Measurements from ENCODE around the gene POLR1B.
"Not testable (repeated sequence)": the region's sequence is repeated elsewhere in the genome, so short reads cannot be mapped to it uniquely, and the experiment has no call there.

POLR1B gene

DNA sequence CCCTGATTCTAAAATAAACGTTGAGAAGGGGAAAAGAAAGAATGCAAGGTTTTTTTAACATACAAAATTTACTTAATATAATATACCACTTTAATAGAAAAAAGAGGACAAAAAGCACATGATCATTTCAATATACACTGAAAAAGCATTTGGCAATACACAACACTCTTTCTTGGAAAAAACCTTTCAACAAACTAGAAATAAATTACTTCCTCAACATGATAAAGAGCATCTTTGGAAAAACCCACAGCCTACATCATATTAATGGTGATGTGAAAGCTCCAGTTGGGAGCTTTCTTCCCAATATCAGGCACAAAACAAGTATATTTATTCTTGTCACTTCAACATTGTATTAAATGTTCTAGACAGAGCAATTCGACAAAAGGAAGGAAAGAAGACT is 3.0 kb upstream of the POLR1B start:
- DNase-seq (ENCODE audit: low spot score), result no peak
- no peak for FAIRE-seq

DNA sequence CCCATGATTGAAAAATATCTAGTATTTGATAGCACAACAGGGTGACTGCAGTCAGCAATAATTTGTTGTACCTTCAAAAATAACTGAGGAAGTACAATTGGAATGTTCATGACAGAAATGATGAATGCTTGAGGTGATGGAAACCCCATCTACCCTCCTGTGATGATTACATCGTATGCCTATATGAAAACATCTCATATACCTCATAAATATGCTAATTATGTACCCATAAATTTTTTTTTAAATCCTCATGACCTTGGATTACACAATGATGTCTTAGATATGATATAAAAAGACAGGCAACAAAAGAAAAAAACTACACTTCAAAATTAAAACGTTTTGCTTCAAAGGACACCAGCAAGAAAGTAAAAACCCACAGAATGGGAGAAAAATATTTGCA is 1.4 kb upstream of the POLR1B start:
- FAIRE-seq, result no peak
- DNase-seq (ENCODE audit: low spot score), result no peak

DNA sequence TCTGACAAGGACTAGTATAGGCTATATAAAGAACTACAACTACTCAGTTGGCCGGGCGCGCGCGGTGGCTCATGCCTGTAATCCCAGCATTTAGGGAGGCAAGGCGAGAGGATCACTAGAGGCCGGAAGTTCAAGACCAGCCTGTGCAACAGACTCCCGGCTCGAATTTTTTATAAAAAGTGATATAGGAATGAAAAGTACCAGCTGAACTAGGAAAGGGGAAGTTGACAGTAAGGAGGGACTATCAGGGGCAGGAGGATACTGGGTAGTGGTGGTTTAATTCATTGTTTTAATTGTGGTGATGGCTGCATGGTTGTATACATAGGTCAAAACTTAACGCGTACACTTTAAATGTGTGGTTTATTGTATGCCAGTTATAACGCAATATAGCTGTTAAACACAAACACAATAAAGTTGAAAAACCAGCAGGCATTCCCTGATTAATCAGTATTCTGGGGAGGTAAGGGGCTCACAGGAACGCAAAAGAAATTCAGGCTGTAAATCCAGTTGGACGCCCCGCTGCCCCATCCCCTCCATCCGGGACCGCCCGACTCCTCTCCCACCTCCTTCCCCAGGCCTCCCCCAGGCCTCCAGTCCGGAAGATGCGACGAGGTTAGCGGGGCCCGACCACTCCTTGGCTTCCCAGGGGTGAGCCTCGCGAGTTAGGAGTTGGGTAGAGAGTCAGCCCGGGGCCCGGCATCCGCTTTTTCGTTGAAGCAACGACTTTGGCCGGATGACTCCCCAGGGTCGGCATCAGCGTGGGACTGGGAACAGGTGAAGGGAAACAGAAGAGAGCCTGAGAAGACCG is 746 bp upstream of the POLR1B start:
- DNase-seq (ENCODE audit: low spot score) (peak; percentile 22), FAIRE-seq (no peak)

DNA sequence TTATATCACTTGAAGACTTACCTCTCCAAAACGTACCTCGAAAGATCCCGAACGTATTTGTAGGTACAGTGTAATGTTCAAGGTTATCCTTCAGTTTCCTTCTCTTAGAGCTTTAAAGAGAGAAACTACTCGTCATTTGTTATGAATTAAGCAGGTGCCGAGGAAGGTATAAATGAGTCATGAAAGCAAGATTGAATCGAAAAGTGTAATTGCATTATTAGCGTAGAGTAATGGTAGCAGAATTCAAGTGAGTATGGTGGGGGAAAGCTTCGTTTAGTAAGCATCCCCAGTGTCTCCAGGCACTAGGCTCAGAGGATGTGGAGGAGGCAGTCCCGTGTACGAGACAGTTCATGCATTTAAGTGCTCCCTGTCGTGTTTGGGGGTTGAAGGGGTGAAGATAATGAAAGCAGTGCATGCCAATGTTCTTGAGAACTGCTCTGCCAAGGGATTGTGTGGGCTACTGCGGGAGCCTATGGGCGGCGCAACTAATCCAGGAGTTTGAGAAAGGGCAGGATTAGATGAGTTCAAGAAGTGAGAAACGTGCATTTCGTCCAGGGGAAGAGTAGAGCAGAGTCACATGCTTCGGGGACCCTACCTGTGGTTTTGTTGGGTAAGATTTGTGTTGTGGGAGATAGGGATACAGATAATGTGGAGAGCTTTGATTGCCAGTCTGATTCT is 858 bp downstream of the POLR1B start:
- FAIRE-seq (no peak), DNase-seq (ENCODE audit: low spot score) (no peak)

DNA sequence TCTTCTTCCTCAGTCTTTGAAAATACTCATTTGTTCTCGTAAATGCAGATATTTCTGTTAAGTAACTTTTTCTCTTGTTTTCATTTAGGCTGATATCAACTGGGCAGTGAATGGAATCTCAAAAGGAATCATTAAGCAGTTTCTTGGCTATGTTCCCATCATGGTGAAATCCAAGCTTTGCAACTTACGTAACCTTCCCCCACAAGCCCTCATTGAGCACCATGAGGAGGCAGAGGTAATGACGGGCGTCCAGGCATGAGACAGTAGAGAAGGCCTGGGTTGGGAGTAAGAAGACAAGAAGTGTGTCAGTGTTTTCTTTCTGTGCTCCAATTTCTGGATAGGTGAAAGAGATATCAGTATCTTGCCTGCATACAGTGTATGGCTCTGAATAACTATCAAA is 5.1 kb downstream of the POLR1B start:
- DNase-seq (ENCODE audit: low spot score), result peak; percentile 60
- FAIRE-seq, result peak; percentile 81

DNA sequence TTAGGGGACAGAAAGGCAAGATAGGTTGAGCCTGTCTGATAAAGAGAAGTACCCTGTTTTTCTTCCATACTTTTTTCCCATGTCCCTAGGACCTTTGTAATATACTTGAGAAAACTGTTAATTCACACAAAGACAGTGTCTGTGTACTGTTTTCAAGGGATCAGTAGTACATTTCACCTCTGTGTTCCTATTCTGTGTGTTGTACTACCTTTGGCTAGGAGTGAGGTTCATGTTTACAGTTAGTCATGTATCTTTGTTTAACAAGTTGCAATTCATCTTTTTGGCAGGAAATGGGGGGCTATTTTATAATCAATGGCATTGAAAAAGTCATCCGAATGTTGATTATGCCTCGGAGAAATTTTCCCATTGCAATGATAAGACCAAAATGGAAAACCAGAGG is 6.7 kb downstream of the POLR1B start:
- DNase-seq (ENCODE audit: low spot score) (no peak), FAIRE-seq (no peak)

DNA sequence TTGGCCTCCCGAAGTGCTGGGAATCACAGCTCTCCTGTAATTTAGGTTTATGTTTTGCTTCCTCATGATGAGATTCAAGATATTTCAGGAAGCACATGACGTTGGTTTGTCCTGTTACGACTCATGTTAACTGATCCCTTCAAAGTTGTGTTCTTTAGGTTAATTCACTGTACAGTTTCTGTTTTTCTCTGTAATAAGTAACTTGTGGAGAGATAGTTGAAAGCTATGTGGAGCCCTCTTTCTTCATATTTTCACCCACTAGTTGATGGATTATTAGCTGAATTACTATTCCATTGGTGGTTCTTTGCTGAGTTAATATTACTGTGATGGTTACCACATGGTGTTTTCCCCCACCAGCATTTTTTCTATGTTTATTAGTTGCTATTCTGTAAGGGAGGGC is 23.8 kb downstream of the POLR1B start:
- FAIRE-seq, result peak; percentile 49
- DNase-seq (ENCODE audit: low spot score), result peak; percentile 22

DNA sequence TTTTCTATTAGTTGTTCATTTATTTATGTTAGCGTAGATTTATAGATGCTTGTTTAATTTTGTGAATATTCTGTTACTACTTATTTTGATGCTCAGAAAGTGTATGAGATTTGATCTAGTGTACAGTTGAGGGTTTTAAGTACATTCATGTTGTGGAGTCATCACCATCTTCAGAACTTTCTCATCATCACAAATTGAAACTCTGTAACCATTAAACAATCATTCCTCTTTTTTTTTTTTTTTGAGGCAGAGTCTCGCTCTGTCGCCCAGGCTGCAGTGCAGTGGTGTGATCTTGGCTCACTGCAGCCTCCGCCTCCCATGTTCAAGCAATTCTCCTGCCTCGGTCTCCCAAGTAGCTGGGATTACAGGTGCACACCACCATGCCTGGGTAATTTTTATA is 24.2 kb downstream of the POLR1B start:
- not testable (repeated sequence) for FAIRE-seq; DNase-seq (ENCODE audit: low spot score)

DNA sequence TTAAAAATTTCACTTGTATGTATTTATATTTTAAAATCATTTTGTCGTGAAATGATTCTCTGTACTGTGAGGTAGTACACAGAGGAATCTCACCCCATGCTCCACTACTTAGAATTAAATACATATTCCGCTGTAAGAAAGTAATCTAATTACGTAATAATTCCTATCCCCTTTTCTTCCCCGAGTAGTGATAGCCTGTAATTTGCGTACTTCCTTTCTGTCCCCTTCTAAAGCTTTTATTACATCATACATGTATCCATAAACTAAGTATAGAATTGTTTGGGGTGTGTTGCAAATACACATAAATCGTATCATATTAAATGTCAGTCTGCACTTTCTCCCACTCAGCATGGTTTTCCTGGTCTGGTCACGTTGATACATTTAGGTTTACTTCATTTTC is 29.7 kb downstream of the POLR1B start:
- no peak for FAIRE-seq

DNA sequence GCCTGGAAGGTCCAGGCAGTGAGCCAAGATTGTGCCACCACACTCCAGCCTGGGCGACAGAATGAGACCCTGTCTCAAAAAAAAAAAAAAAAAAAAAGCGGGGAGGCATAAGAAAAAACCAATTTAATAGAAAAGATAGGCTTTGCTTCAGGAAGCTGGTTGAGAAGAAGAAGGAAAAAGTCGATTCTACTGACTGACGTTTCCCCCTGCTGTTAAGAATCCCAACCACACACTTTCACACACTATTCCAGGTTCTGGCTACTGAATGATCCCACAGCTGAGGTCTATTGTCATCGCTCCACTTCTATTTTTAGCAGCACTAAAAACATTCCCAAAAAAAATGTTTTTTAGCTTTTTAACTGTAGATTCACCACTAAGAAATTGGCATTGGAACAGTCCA is 35.5 kb downstream of the POLR1B start:
- FAIRE-seq (no peak), DNase-seq (ENCODE audit: low spot score) (no peak)

More for the DNA sequence above, 29.7 kb downstream of the POLR1B start:
- DNase-seq (ENCODE audit: low spot score), result no peak

DNA sequence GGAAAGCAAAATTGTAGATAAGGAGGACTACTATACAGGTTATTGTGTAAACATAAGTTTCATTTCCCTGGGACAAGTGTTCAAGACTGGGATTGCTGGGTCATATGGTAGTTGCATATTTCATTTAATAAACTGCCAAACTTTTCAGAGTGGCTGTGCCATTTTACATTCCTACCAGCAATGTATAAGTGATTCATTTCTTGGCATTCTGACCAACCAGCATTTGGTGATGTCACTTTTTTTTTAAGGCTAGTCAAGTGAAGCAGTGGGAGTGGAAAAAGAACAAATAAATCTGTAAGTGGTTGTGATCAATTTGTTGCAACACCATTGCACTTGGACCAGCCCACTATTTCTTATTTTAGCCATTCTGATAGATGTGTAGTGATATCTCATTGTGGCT is 37.0 kb downstream of the POLR1B start:
- peak; percentile 70 for DNase-seq (ENCODE audit: low spot score)
- peak; percentile 83 for FAIRE-seq

DNA sequence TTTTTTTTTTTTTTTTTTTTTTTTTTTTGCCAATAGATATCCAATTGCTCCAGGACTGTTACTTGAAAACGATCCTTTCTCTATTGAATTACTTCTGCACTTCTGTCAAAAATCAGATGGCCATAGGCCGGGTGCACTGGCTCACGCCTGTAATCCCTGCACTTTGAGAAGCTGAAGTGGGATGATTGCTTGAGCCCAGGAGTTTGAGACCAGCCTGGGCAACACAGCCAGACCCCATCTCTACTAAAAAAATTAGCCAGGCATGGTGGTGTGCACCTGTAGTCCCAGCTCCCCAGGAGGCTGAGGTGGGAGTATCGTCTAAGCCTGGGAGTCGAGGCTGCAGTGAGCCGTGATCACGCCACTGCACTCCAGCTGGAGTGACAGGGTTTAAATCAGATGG is 37.8 kb downstream of the POLR1B start:
- DNase-seq (ENCODE audit: low spot score), result no peak
- no peak for FAIRE-seq

DNA sequence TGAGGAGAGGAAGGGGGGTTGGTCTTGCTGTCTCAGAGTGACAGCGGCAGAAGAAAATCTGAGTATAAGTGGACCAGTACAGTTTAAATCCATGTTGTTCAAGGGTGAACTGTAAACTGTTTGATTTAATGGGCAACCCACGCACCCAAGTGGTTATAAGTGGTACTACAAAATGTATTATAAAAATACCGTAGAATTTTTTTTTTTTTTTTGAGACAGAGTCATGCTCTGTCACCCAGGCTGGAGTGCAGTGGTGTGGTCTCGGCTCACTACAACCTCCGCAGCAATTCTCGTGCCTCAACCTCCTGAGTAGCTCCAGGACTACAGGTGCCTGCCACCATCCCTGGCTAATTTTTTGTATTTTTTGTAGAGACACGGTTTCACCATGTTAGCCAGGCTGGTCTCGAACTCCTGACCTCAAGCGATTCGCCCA is 40.1 kb downstream of the POLR1B start:
- peak; percentile 70 for FAIRE-seq
- DNase-seq (ENCODE audit: low spot score), result peak; percentile 67

DNA sequence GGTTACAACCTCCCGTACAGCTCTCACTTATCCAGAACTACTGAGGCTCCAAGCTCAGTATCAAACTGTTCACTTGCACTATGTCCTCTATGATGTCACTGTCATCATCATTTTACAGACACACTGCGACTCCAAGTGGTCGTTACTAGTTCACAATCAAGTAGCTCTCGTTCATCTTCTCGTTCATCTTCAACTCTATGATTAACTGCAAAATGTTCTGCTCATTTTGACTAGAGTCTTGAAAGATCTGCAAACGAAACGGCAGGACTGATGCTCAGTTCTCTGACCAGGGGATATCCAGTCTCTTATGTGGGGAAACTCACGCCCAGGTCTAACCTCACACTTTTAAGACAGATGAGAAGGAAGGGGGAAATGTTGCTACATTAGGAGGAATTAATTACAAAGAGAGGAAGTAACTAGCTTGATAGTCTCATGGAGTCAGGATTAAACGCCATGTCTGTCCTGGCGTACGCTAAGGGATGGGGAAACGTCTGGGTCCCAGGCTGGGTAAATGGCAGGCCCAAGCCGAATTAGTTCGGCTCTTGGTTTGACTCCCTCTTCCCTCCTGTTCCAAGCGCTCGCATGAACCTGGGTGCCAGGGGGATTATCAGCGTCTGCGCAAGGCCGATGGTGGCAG is 41.4 kb downstream of the POLR1B start:
- FAIRE-seq (no peak), DNase-seq (ENCODE audit: low spot score) (peak; percentile 47)

DNA sequence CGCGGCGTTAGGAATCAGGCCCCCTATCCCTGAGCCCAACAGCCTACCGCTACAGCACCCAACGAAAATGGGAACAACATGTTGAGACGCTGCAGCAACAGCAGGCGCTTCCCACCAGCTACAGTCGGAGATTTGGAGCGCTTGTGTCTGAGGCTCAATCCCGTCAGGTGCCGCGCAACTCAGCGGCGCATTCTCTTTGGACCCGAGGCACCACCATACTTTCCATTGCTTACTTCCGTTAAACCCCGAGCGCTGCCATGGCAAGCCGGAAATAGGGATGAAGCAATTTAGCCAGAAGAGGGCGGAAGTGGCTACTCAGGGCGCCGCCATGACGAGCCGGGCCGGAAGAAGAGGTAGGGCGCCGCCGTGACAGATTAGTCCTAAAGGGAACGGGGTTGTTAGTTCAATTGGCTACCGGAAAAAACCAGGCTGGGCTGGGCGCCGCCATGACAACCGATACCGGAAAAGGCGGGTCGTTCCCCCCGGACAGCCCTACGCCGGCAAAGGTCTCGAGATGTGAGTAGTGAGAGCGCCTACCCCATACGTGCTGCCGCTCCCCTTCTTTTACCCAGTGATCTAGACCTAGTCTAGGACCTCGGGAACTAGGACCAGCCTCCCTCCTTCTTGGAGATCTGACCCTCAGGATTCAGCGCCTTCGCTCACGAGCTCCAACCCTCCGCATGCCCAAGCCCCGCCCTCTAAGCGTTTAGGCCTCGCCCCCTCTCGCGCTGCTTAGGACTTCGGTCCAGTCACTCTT is 42.0 kb downstream of the POLR1B start, which contains the start of gene CHCHD5:
Gene CHCHD5 (plus strand): TSS at position 476 of the 757 bp plus-strand sequence. CDS start 39 bp downstream, at position 515.
- peak; percentile 79 for FAIRE-seq

DNA sequence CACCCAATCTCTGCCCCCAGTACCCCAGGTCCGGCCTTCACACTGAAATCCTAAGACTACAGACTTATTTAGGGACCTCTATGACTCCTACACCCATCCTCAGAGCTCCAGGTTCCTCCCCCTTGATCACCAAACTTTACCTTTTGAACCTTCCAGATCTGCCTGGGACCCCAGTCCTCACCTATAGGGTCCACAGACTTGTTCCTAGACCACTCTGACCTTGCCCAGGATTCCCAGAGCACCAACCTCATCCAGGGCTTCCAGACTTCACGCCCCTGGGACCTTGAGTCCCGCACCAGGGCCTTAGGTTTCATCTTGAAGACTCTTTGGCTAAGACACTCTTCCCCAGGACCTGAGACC is 42.6 kb downstream of the POLR1B start:
- DNase-seq (ENCODE audit: low spot score), result no peak
- no peak for FAIRE-seq

More for the DNA sequence above, 42.0 kb downstream of the POLR1B start, which contains the start of gene CHCHD5:
- DNase-seq (ENCODE audit: low spot score), result peak; percentile 93

DNA sequence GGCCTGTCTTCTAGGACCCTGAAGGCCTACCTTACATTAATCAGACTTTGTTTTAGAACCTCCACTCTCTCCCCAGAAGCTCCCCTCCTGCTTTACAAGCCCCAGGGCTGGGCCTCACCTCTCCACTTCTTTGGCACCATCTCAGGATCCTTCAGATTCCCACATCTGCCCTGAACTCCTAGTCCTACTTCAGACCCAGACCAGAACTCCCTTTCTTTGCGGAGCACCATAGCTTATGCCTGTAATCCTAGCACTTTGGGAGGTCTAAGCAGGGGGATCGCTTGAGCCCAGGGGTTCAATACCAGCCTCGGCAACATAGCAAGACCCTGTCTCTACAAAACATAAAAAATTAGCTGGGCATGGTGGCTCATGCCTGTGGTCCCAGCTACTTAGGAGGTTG is 43.1 kb downstream of the POLR1B start:
- DNase-seq (ENCODE audit: low spot score) (no peak), FAIRE-seq (no peak)

DNA sequence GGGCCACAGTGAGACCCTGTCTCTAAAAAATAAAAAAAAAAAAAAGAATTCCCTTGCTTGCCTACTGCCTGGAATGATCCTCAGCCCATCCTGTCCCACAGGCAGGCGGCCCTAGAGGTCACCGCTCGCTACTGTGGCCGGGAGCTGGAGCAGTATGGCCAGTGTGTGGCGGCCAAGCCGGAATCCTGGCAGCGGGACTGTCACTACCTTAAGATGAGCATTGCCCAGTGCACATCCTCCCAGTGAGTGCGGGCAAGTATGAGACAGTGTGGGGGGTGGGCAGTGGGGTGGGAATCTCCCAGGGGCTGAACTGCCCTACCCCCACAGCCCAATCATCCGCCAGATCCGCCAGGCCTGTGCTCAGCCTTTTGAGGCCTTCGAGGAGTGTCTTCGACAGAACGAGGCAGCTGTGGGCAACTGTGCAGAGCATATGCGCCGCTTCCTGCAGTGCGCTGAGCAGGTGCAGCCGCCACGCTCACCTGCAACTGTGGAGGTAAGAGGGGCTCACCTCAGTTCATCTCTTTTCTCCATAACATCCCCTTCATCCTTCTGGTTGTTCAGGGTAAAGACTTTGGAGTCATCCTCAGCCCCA is 43.7 kb downstream of the POLR1B start:
- no peak for DNase-seq (ENCODE audit: low spot score)
- FAIRE-seq, result no peak

DNA sequence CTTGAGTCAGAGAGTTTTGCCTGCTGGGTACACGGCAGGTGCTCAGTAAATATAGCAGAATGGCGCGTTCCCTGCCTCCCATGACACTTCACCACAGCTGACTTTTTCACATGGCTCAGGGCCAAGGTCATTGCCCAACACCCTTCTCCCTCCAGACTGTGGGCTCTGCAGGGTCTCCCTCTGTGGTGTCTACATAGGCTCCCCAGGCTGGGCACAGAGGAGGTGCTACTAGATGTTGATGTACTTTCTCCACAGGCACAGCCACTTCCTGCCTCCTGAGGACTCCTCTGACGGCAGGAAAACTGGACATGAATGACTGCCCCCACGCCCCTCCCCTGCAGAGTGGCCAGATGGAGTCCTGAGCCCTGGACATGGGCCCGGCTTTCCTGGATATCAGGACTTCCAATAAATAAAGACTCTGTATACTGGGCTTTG is 46.4 kb downstream of the POLR1B start:
- FAIRE-seq (no peak), DNase-seq (ENCODE audit: low spot score) (no peak)

DNA sequence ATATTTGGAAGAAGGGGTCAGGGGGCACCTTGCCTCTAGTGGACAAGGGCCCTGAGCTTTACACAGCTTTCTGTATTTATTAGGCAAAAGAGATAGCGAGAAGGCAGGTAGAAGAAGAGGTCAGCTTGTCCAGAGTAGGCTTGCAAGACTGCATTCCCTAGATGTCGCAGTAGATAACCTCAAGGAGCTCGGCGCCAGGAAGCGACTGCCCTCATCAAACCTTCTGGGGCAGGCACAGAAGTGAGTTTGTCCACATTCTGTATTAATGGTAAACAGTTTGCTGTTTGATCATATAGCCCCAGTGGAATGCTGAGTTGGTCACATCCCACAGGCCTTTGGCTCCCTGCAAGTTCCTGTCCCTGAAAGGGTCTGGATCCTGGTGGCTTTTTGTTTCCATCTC is 49.1 kb downstream of the POLR1B start:
- DNase-seq (ENCODE audit: low spot score), result no peak
- FAIRE-seq, result no peak

DNA sequence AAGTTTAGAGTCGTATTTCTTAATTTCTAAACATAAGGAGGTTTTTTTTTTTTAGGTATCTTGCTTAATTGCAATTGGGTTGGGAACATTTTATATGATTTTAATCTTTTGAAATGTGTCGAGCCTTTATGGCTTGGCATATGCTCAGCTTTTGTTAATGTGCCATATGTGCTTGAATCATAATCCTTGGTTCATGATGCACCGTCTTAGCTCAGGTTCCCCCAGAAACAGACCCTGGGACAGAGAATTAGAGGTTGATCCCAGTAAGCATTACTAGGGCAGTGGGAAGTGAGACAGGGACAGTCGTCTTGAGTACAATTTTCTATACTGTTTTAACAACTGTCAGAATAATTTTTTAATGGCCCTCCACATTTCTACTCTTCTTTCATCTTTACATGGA is 51.5 kb downstream of the POLR1B start:
- FAIRE-seq, result no peak
- no peak for DNase-seq (ENCODE audit: low spot score)

All from RCC 7860 (cell line).